Type B pancreatic cell (in vitro differentiated cells): ENCODE results near the gene ZNF444. TPM values are rescaled to one million over a fixed set of nuclear protein-coding genes. Genes with fewer than 3 reads are reported as not detected.
"Not testable (repeated sequence)": the region's sequence is repeated elsewhere in the genome, so short reads cannot be mapped to it uniquely, and the experiment has no call there.

Experiments used
- DNase-seq: peaks from one replicate; pipeline ENCODE4 v3.0.0; 2021; ENCODE audit warnings: mixed read lengths; ENCODE audit not compliant: unreplicated experiment; ENCODE audit errors: extremely low spot score
- H3K27ac Mint-ChIP-seq: 2 replicates; pipeline ENCODE4 v1.8.0; 2021; ENCODE audit warnings: mild to moderate bottlenecking, mixed read lengths
- H3K27me3 Mint-ChIP-seq: 2 replicates; pipeline ENCODE4 v1.8.0; 2021; ENCODE audit warnings: mixed read lengths
- H3K36me3 Mint-ChIP-seq: 2 replicates; pipeline ENCODE4 v1.8.0; 2021; ENCODE audit warnings: mixed read lengths
- H3K4me1 Mint-ChIP-seq: one replicate; pipeline ENCODE4 v1.8.0; 2021; ENCODE audit warnings: mixed read lengths; ENCODE audit not compliant: unreplicated experiment
- H3K4me3 Mint-ChIP-seq: 2 replicates; pipeline ENCODE4 v1.8.0; 2021; ENCODE audit warnings: mild to moderate bottlenecking, mixed read lengths
- H3K9me3 Mint-ChIP-seq: 2 replicates; pipeline ENCODE4 v1.8.0; 2021; ENCODE audit warnings: mixed read lengths
- CTCF ChIP-seq: fragments of 200-600 bp; sonication (generic); conservative IDR thresholded peaks from 2 replicates; pipeline ENCODE4 v1.5.0; 2021; ENCODE audit warnings: antibody characterized with exemption, mild to moderate bottlenecking
- total RNA-seq: library from RNA; stranded (reverse); gene quantifications from 2 replicates; pipeline ENCODE4 v1.2.1, GENCODE V29; 2021; ENCODE audit warnings: low replicate concordance

Gene ZNF444
- total RNA-seq, 1 donor from 2014 or later: 40.7 TPM

GRCh38 chr19:56191711-56192110, 50.6 kb downstream of the ZNF444 start:
- no peak overlapping the region for H3K27ac Mint-ChIP-seq
- no peaks in the 10 kb centered on the region for H3K4me1 Mint-ChIP-seq
- TF ChIP-seq CTCF: no peak
- H3K36me3 Mint-ChIP-seq: no peaks in the 10 kb centered on the region
- no peaks in the 10 kb centered on the region for H3K27me3 Mint-ChIP-seq
- H3K9me3 Mint-ChIP-seq: no peaks in the 10 kb centered on the region
- DNase-seq: no peak
- no peak overlapping the region for H3K4me3 Mint-ChIP-seq

- TF ChIP-seq CTCF: no peak
- Mint-ChIP-seq H3K4me1 (no peaks in the 10 kb centered on the region), H3K27me3 (no peaks in the 10 kb centered on the region), H3K36me3 (no peaks in the 10 kb centered on the region), H3K27ac (no peak overlapping the region), H3K9me3 (no peaks in the 10 kb centered on the region), H3K4me3 (no peak overlapping the region)
- no peak for DNase-seq
These were observed 53.0 kb downstream of the ZNF444 start for GRCh38 chr19:56193981-56194640.

GRCh38 chr19:56197646-56198045, 56.6 kb downstream of the ZNF444 start, which contains the start of gene ZSCAN5B:
Gene ZSCAN5B, minus strand, starts transcription at chr19:56197783. Its CDS starts 4,731 bp downstream, at chr19:56193052.
- H3K9me3 Mint-ChIP-seq, DNase-seq, H3K4me3 Mint-ChIP-seq, H3K36me3 Mint-ChIP-seq, H3K4me1 Mint-ChIP-seq, H3K27ac Mint-ChIP-seq: not testable (repeated sequence)
- H3K27me3 Mint-ChIP-seq: peaks cover 12% of the 10 kb centered on the region

- no peaks in the 10 kb centered on the region for H3K9me3 Mint-ChIP-seq
- no peak overlapping the region for H3K4me3 Mint-ChIP-seq
- no peak overlapping the region for H3K27ac Mint-ChIP-seq
- no peak for DNase-seq
- TF ChIP-seq CTCF: no peak
- no peaks in the 10 kb centered on the region for H3K36me3 Mint-ChIP-seq
- H3K4me1 Mint-ChIP-seq: no peaks in the 10 kb centered on the region
- H3K27me3 Mint-ChIP-seq: peaks cover 12% of the 10 kb centered on the region
These were observed 58.6 kb downstream of the ZNF444 start for GRCh38 chr19:56199687-56200086.

- DNase-seq: no peak
- Mint-ChIP-seq H3K27me3 (peaks cover 18% of the 10 kb centered on the region), H3K27ac (no peak within 1 kb of the TSS), H3K36me3 (no peaks in the 10 kb centered on the region), H3K9me3 (no peaks in the 10 kb centered on the region), H3K4me1 (no peaks in the 10 kb centered on the region), H3K4me3 (no peak within 1 kb of the TSS)
- TF ChIP-seq CTCF: no peak
These were observed 60.9 kb downstream of the ZNF444 start, which contains the start of gene ZSCAN5C for GRCh38 chr19:56201973-56202372. Gene ZSCAN5C, plus strand, starts transcription at chr19:56202273. Its CDS starts 3,641 bp downstream, at chr19:56205914.

- not testable (repeated sequence) for H3K27me3 Mint-ChIP-seq, H3K4me3 Mint-ChIP-seq, H3K4me1 Mint-ChIP-seq, H3K36me3 Mint-ChIP-seq, H3K27ac Mint-ChIP-seq, DNase-seq, H3K9me3 Mint-ChIP-seq
These were observed 66.5 kb downstream of the ZNF444 start for GRCh38 chr19:56207581-56207980.
